SJSA1 (cell line): ENCODE results near the gene SNX20. TPM values are rescaled to one million over a fixed set of nuclear protein-coding genes. Genes with fewer than 3 reads are reported as not detected.

ENCODE experiments used
- DNase-seq, 2 experiments: peaks; one replicate each; pipeline ENCODE4 v3.0.0-alpha.2; 2015 to 2020; ENCODE audit warnings: low spot score in 2 of 2, low read depth in 1 of 2
- H3K27ac ChIP-seq: fragments of 250-450 bp; sonication (Bioruptor Pico); 2 replicates; pipeline ENCODE4 v1.5.1; 2020; ENCODE audit warnings: mild to moderate bottlenecking, moderate library complexity
- H3K27me3 ChIP-seq: fragments of 250-450 bp; sonication (Bioruptor Pico); replicated peaks from 2 replicates; pipeline ENCODE4 v1.5.1; 2020; ENCODE audit warnings: mild to moderate bottlenecking, moderate library complexity
- H3K36me3 ChIP-seq: fragments of 250-450 bp; sonication (Bioruptor Pico); 2 replicates; pipeline ENCODE4 v1.5.1; 2020; ENCODE audit warnings: mild to moderate bottlenecking
- H3K4me1 ChIP-seq: fragments of 250-450 bp; sonication (Bioruptor Pico); replicated peaks from 2 replicates; pipeline ENCODE4 v1.6.1; 2021; ENCODE audit warnings: mild to moderate bottlenecking
- H3K4me3 ChIP-seq: fragments of 250-450 bp; sonication (Bioruptor Pico); 2 replicates; pipeline ENCODE4 v1.5.1; 2020; ENCODE audit warnings: mild to moderate bottlenecking
- H3K9me3 ChIP-seq: fragments of 250-450 bp; sonication (Bioruptor Pico); replicated peaks from 2 replicates; pipeline ENCODE4 v1.5.1; 2020; ENCODE audit warnings: mild to moderate bottlenecking
- total RNA-seq: library from RNA; depleted of rRNA; stranded (reverse); fragments of >200 nt; shearing (Covaris generic); gene quantifications from 2 replicates; pipeline ENCODE4 v1.2.3, GENCODE V29; 2014; rRNA removed

Gene SNX20, protein sequence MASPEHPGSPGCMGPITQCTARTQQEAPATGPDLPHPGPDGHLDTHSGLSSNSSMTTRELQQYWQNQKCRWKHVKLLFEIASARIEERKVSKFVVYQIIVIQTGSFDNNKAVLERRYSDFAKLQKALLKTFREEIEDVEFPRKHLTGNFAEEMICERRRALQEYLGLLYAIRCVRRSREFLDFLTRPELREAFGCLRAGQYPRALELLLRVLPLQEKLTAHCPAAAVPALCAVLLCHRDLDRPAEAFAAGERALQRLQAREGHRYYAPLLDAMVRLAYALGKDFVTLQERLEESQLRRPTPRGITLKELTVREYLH
- total RNA-seq = not detected in 2 replicates

DNA sequence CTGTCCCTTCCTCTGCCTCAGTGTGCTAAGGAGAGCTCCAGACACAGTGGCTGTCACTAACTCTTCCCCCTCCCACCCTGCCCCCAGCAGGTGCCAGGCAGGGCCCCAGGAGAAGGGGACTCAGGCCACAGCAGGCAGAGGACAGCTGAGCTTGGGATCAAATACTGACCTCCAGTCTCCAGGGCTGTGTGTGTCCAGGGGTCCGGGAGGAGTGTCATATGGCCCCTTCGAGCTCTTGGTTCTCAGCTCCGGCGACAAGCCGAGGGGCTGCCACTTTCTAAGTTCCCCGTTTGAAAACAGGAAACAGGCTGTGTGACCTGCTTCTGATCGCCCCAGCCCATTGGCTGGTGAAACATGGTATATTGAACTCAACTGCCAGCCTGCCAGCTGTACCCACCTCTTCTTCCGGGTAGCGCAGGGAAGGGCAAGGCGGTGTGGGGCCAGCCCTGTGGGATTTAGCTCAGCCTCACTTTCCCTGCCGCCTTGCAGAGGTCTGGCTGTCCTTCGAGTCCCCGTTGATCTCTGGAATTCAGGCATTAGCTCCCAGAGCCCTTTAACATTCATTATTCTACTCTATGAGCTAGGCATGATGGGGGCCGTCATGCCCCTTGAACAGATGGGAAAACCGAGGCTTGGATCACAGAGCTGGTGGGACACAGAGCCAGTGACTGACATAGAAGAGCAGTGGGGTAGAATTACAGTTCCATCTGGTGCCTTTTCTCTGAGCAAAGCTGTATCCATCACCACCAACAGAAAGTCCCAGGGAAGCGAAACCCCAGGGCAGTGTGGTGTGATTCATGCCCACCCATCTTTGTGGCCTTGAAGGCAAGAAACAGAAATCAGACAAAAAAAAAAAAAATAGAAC lies at the start of gene SNX20:
TSS of gene SNX20 (minus strand) at position 292 of the 865 bp plus-strand sequence. CDS start 3,786 bp downstream, outside the sequence.
- no peaks in the 10 kb centered on the region for H3K9me3 ChIP-seq
- DNase-seq = no peak
- H3K36me3 ChIP-seq = no peaks in the 10 kb centered on the region
- H3K27ac ChIP-seq = no peak within 1 kb of the TSS
- no peak within 1 kb of the TSS for H3K4me3 ChIP-seq
- no peaks in the 10 kb centered on the region for H3K27me3 ChIP-seq
- H3K4me1 ChIP-seq = no peaks in the 10 kb centered on the region

DNA sequence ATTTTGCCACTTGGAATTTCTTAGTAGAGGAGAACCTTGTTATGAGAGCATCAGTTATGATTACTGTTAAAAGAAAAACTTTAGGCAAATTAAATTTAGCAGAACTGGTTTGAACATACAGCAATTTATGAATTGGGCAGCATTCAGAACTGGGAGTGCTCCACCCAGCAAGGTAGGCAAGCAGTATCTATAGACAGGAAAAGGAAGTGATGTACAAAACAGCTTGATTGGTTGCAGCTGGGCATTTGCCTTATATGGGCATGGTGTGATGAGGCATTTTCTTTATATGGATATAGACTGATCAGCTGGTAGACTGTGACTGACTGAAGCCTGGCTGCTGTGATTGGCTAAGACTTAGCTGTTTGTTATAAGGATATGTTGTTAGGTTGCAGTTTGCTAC lies 43.2 kb upstream of the SNX20 start:
- DNase-seq = no peak
- H3K4me3 ChIP-seq = no peak overlapping the region
- H3K36me3 ChIP-seq = no peaks in the 10 kb centered on the region
- no peaks in the 10 kb centered on the region for H3K27me3 ChIP-seq
- H3K9me3 ChIP-seq = no peaks in the 10 kb centered on the region
- H3K4me1 ChIP-seq = no peaks in the 10 kb centered on the region
- H3K27ac ChIP-seq = no peak overlapping the region

DNA sequence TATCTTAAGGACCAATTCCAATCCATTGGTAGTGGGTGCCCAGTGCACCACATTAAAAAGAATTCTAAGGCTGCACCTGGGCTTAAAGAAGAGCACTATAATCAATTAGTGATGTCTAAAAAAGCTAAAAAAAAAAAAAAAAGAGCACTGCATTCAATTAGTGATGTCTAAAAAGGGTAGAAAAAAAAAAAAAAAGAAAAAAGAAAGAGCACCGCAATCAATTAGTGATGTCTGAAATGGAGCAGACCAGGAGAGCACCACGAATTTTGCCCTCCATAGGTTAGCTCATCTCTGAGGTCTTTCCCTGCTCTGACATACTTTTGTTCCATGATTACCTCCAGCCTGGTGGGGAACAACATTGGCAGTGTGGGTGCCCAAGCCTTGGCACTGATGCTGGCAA lies 41.8 kb upstream of the SNX20 start:
- DNase-seq = no peak
- no peaks in the 10 kb centered on the region for H3K36me3 ChIP-seq
- no peaks in the 10 kb centered on the region for H3K4me1 ChIP-seq
- no peak overlapping the region for H3K4me3 ChIP-seq
- no peak overlapping the region for H3K27ac ChIP-seq
- no peaks in the 10 kb centered on the region for H3K9me3 ChIP-seq
- no peaks in the 10 kb centered on the region for H3K27me3 ChIP-seq

DNA sequence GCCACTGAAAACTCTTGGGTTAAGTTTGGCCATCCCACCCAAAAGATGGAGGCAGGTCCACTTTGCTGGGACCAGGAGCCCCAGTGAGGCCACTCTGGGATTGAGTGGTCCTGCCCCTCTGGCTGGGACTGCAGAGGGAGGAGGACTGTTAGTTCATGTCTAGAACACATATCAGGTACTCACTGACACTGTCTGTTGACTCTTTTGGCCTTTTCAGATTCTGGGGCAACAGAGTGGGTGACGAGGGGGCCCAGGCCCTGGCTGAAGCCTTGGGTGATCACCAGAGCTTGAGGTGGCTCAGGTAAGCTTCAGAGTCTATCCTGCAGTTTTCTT lies 41.3 kb upstream of the SNX20 start:
- Histone ChIP-seq H3K9me3 (no peaks in the 10 kb centered on the region), H3K4me1 (no peaks in the 10 kb centered on the region), H3K36me3 (no peaks in the 10 kb centered on the region), H3K27ac (no peak overlapping the region), H3K27me3 (no peaks in the 10 kb centered on the region), H3K4me3 (no peak overlapping the region)
- no peak for DNase-seq

DNA sequence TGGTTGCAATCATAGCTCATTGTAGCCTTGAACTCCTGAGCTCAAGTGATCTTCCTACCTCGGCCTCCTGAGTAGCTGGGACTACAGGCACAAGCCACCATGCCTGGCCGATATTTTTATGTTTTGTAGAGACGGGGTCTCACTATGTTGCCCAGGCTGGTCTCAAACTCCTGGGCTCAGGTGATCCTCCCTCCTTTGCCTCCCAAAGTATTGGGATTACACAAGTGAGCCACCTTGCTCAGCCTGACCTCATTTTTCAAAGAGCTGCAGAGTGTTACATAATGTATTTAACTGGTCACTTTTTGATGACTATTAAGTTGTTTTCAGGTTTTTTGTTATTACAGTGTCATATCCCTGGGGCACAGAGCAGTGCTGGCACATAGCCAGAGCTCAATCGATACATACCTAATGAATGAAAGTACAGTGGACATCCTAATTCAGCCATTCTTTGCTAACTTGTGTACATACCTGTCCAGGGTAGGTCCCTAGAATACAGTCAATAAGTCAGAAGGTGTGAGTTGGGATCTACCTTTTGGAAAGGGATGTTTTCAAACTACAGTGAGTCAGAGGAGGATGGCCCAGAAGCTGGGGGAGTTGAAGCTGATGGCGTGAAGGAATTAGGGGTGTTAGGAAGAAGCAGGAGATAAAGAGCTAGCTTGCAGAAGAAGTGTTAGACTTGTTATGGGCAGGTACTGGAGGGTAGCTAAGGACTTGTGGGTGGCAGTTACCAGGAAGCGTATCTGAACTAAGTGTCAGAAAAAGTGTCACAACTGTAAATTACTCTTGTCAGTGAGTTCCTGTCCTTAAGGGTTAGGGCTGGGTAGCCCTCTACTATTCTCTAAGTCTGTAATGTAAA lies 40.7 kb upstream of the SNX20 start:
- Histone ChIP-seq H3K27ac (no peak overlapping the region), H3K36me3 (no peaks in the 10 kb centered on the region), H3K9me3 (no peaks in the 10 kb centered on the region), H3K4me1 (no peaks in the 10 kb centered on the region), H3K4me3 (no peak overlapping the region), H3K27me3 (no peaks in the 10 kb centered on the region)
- DNase-seq = no peak

DNA sequence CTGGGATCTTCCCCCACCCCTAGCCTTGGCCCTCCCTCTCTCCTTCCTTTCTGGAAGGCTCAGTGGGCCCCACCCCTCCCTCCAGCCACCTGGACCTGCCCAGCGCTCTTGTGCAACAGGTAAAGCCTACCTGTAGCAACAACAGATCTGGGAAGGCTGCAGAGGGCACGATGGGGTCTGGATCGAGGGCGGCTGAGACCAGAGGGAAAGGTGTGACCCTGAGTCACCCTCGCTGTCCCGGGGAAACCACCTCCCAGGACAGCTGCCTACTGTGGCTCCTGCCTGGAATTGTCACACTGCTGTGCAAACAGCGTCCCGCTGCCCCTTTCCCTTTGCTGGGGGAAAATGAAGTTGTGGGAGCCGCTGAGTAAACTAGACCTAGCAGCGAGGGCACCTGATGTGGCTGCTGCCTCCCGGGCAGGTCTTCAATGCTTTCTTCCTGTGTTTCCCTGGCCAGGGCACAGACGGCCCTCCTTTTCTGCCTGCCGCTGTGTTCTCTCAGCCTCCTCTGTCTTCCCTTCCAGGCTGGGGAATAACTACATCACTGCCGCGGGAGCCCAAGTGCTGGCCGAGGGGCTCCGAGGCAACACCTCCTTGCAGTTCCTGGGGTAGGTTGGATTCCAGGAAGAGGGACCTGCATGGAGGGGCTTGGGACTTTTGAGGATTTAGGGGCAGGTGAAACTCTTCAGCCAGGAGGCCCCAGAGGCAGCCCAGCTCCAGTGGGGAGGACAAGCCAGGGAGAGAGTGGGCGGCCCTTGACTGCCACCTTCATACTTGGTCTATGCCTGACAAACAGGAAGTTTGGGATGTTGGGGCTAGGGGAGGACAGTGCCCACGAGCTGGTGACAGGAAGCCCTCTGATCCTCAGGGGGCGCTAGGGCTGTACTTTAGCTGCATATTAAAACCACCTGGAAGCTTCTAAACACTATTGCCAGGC lies 38.6 kb upstream of the SNX20 start:
- no peak overlapping the region for H3K27ac ChIP-seq
- no peak overlapping the region for H3K4me3 ChIP-seq
- no peaks in the 10 kb centered on the region for H3K36me3 ChIP-seq
- DNase-seq = no peak
- no peaks in the 10 kb centered on the region for H3K27me3 ChIP-seq
- H3K9me3 ChIP-seq = no peaks in the 10 kb centered on the region
- no peaks in the 10 kb centered on the region for H3K4me1 ChIP-seq

DNA sequence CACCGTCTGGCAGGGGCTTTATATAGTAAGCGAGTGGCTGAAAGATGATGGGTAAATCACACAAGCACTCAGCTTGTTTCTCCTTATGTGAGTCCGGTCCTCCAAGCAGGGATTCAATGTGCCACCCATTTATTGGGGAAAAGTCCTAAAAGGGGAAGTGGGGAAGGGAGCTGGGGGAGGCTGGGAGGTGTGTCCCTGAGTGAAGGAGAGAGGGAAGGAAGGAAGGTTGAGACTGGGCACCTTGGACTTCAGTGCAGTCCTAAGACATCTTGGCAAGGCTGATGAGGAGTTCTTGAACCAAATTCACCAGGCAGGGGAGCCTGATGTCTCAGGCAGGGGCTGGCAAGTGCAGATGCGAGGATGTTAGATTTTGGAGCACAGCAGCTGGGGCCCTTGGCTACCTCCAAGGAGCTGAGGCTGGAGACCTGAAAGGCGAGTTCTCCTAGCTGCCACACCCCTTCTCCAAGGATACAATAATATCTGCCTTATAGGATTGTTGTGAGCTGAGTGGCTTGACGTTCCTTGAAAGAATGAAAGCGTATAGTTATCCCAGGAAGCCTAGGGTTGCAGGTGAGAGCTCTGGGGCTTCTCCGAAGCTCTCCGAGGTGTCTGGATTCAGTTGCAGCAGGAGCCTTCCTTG lies 37.8 kb upstream of the SNX20 start:
- H3K4me3 ChIP-seq = no peak overlapping the region
- H3K9me3 ChIP-seq = no peaks in the 10 kb centered on the region
- no peak overlapping the region for H3K27ac ChIP-seq
- H3K36me3 ChIP-seq = no peaks in the 10 kb centered on the region
- H3K4me1 ChIP-seq = no peaks in the 10 kb centered on the region
- no peaks in the 10 kb centered on the region for H3K27me3 ChIP-seq
- no peak for DNase-seq

DNA sequence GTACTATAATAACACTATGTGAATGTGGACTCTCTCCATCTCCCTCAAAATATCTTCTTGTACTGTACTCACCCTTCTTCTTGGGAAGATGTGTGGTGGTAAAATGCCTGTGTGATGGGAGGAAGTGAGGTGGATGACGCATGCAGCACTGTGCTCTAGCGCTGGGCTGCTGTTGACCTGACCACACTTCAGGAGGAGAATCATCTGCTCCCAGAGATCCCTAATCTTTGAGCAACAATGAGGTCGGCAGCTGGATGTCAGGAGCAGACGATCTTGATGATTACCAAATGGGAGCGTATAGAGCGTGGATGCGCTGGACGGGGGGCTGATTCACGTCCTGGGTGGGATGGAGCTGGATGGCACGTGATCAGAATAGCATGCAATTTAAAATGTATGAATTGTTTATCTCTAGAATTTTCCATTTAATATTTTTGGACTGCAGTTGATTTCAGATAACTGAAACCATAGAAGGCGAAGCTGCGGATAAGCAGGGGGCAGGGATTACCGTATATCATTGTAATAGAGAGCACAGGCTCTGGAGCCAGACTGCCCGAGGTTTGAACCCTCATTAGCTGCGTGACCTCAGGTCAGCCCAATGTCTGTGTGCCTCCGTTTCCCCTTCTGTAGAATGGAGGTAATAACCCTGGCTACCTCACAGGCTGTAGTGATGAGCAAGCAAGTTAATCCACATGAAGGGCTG lies 37.1 kb upstream of the SNX20 start:
- no peak for DNase-seq
- Histone ChIP-seq H3K36me3 (no peaks in the 10 kb centered on the region), H3K4me1 (no peaks in the 10 kb centered on the region), H3K27ac (no peak overlapping the region), H3K27me3 (no peaks in the 10 kb centered on the region), H3K4me3 (no peak overlapping the region), H3K9me3 (no peaks in the 10 kb centered on the region)

DNA sequence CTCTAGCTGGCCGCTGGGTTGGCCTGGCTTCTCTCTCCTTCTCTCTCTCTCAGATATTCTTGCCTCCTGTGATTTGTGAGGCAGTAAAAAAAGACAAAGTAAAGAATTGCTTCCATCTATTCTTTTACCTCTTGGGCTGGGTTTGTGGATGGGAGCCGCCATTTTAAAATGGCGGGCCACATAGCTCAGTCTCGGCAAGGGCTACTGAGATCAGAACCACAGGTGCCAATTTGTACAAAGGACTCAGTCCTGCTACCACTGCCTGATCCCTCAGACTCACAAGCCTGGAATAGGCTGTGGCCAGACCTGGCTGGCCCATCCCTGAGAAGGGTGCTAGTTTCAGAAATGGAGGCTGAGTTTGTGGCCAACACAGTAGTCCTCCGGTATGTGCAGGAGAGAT lies 36.4 kb upstream of the SNX20 start:
- H3K9me3 ChIP-seq = no peaks in the 10 kb centered on the region
- no peak overlapping the region for H3K27ac ChIP-seq
- H3K27me3 ChIP-seq = no peaks in the 10 kb centered on the region
- H3K4me1 ChIP-seq = no peaks in the 10 kb centered on the region
- no peak overlapping the region for H3K4me3 ChIP-seq
- DNase-seq = no peak
- H3K36me3 ChIP-seq = no peaks in the 10 kb centered on the region

DNA sequence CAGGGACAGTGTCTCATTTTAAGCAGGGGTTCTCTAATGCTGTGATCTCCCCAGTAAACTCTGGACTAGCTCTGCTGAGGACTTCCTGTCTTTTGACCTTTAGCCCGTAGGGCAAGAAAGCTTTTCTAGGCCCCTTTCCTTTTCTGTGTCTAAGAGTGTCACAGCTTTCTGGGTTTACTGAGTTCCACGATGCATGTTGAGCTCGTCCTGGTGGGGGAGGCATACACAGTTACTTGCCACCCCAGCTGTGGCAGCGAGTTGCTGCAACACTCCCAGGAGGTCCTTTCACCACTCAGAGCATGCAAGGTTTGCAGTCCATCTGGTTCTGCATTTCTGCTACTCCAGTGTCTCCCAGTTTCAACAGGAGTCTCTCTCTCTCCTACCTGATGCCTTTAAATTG lies 36.0 kb upstream of the SNX20 start:
- Histone ChIP-seq H3K4me1 (no peaks in the 10 kb centered on the region), H3K36me3 (no peaks in the 10 kb centered on the region), H3K27me3 (no peaks in the 10 kb centered on the region), H3K4me3 (no peak overlapping the region), H3K9me3 (no peaks in the 10 kb centered on the region), H3K27ac (no peak overlapping the region)
- DNase-seq = no peak

DNA sequence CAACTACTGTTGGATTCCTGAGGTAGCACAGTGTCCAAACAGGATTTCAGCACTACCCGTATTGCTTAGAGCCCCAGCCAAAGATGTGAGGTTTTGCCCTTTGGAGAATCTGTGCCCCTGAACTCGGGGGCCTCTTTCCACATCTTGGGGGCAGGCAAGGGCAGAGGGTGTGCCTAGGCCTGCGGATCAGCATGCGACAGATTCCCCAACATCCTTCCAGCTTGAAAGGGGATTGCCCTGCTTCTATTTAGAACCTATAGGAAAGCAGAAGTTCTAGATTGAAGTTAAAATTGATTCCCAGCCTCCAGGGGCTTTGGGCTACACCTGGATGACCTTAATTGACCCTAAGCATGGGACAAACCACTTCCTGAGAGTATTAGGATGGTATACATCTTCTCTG lies 31.8 kb upstream of the SNX20 start:
- Histone ChIP-seq H3K9me3 (no peaks in the 10 kb centered on the region), H3K4me1 (no peaks in the 10 kb centered on the region), H3K36me3 (no peaks in the 10 kb centered on the region), H3K27ac (no peak overlapping the region), H3K4me3 (no peak overlapping the region), H3K27me3 (no peaks in the 10 kb centered on the region)
- no peak for DNase-seq

DNA sequence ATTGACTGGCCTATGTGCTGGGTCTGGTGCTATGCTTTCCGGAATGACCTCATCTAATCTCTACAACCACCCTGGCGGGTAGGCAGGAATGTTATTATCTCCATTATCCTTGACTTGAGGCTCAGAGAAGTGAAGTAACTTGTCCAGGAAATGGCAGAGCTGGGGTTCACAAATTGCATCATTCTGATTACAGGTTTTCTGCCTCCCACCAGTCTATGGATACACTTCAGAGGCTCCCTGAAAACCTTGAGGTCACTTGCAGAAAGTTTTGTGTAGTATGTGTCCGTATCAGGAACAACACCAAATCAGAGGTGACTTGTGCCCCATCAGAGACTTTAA lies 31.4 kb upstream of the SNX20 start:
- H3K36me3 ChIP-seq = no peaks in the 10 kb centered on the region
- no peak overlapping the region for H3K27ac ChIP-seq
- H3K9me3 ChIP-seq = no peaks in the 10 kb centered on the region
- no peaks in the 10 kb centered on the region for H3K4me1 ChIP-seq
- no peak for DNase-seq
- no peak overlapping the region for H3K4me3 ChIP-seq
- H3K27me3 ChIP-seq = no peaks in the 10 kb centered on the region
